Left renal pelvis (tissue), 4 donors: ENCODE results near the gene CPXM1. TPM values are rescaled to one million over a fixed set of nuclear protein-coding genes. Genes with fewer than 3 reads are reported as not detected.
"Not testable (repeated sequence)": the region's sequence is repeated elsewhere in the genome, so short reads cannot be mapped to it uniquely, and the experiment has no call there.

Experiments used
- DNase-seq, 4 donors: peaks; one replicate each; pipeline ENCODE4 v3.0.0-alpha.2; 2013; ENCODE audit warnings: low read depth in 4 of 4, low spot score in 3 of 4
- polyA plus RNA-seq, 4 donors: library from polyadenylated mRNA; unstranded; fragments of 120-200 nt; gene quantifications; one replicate each; pipeline ENCODE4 v1.2.1, GENCODE V29; 2013; ENCODE audit not compliant: insufficient read length in 4 of 4

CPXM1 gene
- polyA plus RNA-seq, 4 donors: 241 to 258 (median 247) TPM

- DNase-seq: no peak
These were observed 25.3 kb upstream of the CPXM1 start for GRCh38 chr20:2825761-2826160.

- no peak for DNase-seq
These were observed 21.6 kb upstream of the CPXM1 start for GRCh38 chr20:2822073-2822472.

DNA sequence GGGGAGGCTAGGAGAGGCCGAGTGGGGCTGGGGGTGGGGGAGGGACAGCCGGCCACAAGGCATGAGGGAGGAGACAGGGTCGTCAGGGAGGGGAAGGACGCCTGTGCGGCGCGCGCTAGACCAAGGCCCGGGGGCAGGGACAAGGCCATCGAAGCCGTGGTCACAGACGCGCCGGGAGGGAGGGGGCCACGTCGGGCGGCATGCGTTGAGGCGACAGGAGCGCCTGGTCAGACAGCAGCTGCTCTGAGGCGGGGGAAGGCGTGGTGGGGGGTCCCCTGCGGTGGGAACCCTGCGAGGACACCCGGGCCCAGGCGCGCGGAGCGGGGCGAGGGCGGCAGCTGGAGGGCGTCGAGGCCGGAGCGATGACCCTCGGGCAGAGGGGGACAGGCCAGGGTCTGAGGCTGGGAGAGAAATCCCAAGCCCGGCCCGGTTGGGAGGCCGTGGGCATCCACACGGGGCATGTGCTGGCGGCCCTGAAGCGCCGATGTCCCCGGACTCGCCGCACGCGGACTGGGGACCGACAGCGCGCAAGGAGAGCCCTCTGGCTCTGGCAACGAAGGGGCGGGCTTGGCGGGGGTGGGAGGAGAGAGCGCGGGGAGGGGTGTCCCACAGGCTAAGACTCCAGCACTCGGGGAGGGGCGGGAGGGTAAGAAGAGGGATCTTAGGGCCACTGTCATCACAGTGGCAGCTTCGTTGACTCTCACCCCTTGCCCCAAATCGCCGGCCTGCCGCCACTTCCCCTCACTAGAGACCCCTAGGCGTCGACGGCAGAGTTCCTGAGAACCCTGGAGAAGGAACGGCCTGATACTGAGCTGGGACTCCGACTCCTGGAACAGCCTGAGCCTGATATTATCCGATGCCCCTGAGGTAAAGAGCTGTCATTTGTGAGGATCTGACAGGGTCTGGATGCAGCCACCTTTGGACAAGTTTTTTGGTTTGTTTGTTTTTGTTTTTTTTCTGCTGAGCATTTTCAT lies 20.8 kb upstream of the CPXM1 start:
- no peak for DNase-seq

GRCh38 chr20:2820084-2820895 lies 19.9 kb upstream of the CPXM1 start:
- no peak for DNase-seq

DNA sequence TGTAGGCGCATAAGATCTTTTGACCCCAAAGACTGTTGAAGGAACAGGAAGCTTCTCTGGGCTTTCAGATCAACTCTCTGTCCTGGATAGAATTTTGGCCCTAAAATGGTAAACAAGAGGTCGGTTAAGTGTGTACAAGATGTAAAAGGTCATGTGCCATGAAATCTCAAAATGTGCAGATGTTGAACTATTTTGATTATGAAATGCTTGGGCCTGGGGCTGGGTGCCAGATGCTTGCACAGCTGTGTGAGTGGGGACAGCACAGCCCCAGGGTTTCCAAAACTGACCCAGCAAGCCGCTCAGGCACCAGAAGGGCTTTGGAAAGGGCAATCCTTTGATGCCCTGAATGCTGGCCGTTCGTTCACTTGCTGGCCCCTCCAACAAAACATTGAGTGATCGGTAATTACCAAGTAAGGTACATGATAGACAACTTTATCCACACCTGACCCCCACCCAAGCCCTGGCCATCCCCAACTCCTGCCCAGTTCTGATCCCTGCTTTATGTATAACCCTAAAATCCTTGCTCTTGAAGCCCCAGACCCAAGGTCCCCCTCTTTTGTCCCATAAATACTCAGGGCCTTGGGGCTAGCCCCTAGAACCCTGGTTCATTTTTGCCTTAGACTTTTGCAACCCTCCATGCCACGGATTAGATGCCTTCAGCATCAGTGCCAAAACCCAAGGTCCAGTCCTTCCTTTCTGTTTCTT lies 17.6 kb upstream of the CPXM1 start:
- no peak for DNase-seq

DNA sequence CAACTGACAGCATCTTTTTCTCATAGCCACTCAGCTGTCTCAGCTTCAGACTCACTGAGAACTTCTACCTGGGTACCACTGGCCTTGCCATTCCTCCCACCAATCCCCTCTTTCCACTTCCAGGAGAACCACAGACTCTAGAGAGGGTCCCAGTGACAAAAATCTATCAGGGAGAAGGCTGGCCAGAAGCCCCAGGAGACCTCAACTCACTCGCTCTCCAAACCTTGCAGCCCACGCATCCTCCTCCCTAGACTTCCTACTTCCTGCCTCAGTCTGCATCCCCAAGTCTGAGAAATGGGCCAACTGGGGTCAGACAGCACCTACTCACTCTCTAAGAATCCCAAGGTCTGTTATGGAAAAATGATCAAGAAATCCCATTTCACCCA lies 16.9 kb upstream of the CPXM1 start:
- no peak for DNase-seq

- DNase-seq: no peak
These were observed 16.3 kb upstream of the CPXM1 start for GRCh38 chr20:2816583-2817340.

- no peak for DNase-seq
These were observed 15.7 kb upstream of the CPXM1 start, which contains the start of gene TMEM239 for GRCh38 chr20:2816030-2816582. TMEM239 (plus strand) TSS chr20:2816364; CDS start chr20:2816555, 191 bp downstream.

DNA sequence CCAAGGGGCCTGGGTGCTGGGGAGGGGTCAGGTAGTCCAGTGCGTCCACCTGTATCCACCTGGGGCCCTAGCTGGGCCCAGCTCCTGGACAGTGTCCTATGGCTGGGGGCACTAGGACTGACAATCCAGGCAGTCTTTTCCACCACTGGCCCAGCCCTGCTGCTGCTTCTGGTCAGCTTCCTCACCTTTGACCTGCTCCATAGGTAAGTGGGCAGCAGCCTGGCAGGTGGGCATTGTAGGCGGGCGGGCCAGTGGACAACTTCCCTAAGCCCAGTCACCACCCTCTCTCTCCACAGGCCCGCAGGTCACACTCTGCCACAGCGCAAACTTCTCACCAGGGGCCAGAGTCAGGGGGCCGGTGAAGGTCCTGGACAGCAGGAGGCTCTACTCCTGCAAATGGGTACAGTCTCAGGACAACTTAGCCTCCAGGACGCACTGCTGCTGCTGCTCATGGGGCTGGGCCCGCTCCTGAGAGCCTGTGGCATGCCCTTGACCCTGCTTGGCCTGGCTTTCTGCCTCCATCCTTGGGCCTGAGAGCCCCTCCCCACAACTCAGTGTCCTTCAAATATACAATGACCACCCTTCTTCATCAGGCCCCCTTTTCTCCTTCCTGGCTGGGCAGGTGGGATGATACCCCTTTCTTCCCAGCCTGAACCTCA lies 14.9 kb upstream of the CPXM1 start:
- no peak for DNase-seq

GRCh38 chr20:2814587-2815051 lies 14.2 kb upstream of the CPXM1 start, which contains the start of gene C20orf141:
C20orf141 (plus strand) TSS chr20:2814987; CDS start chr20:2815185, 198 bp downstream.
- DNase-seq: no peak

GRCh38 chr20:2814076-2814475 lies 13.6 kb upstream of the CPXM1 start:
- DNase-seq: no peak

DNA sequence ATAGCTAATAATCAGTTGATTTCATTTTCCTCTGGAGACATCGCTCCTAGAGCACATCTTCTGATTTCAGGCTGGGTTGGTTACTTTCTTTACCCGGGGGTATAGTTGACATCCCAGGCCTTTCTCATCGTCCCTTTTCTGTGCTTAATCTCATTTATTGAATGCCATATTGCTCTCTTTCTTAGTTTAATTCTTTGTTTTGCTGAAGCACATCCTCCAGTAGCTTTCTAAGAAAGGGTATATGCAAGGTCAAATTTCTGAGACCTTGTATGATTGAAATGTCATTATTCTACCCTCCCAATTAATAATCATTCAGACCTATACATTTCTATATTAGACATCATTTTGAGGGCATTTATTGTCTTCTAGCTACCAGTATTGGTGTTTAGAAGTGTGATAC lies 11.8 kb upstream of the CPXM1 start:
- no peak for DNase-seq

DNA sequence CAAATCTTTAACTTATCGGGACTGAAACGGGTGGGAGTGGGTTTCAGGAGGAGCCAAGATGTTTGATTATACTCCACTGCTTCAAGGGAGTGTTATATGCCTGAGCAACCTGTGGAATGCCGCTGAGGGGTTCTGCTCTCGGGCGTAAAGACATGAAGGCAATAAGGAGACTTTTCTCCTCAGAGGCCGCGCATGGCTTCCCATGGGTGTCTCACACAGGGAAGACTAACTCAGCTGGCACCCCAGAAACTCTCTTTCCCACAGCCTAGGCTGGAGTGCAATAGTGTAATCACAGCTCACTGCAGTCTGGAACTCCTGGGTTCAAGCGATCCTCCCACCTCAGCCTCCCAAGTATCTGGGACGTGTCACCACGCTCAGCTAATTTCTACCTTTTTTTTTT lies 9.3 kb upstream of the CPXM1 start:
- no peak for DNase-seq

DNA sequence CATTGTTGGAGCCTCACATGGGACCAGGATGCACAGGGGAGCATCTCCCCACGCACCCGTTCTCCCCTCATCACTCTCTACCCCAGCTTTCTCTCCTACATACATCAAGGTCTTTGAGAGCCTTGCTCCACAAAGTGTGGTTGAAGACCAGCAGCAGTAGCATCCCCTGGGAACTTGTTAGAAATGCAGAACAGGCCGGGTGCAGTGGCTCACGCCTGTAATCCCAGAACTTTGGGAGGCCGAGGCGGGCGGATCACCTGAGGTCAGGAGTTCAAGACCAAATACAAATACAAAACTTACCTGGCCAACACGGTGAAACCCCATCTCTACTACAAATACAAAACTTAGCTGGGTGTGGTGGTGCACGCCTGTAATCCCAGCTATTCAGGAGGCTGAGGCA lies 7.5 kb upstream of the CPXM1 start:
- not testable (repeated sequence) for DNase-seq

GRCh38 chr20:2807019-2807418 lies 6.6 kb upstream of the CPXM1 start:
- DNase-seq: no peak

DNA sequence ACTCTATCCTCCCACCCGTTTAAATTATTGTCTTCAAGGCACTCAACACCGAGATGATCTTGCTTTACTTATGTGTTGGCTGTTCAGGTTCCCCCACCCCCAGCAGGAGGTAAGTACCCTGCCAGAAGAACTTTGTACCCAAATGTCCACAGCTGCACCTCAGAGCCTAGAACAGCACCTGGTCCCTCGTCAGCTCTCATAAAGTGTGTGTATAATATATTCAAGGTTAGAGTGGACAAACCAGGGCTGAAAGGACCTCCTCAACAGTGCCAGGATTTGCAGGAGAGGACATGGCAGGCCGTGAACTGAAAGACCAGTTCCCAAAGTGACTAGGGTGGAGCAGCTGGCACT lies 5.9 kb upstream of the CPXM1 start:
- DNase-seq: no peak

DNA sequence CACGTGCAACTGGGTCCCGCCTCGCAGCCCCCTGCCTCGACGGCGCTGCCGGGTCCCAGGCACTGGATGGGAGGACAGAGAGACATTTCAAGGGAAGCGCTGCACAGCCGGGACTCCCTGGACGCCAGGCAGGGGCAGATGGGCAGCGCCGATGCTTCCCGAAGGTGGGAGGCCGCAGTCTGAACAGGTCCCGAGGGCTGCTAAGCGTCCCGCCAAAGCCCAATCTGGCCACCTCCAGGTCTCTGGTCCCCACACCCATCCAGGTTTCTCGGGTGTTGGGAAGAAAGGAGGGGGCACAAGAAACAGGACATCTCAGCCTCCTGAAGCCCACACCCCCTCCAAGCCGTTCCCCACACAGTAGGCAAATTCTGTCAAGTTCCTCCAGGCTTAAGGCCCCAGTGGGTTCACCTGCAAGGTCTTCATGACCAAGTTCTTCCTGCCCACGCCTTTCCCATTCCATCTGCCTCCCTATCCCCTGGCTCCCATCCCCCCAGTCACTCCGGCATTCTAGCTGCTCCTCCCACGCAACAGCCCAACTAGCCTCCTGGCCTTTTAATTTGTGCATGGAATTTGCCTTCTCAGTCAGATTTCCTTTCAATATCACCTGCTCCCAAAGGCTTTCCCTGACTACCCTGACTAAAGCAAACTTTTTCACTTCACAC lies 5.4 kb upstream of the CPXM1 start:
- DNase-seq: no peak

GRCh38 chr20:2804852-2805688 lies 4.6 kb upstream of the CPXM1 start:
- DNase-seq: no peak
